Measurements from ENCODE around the gene RFXANK.
A peak's percentile ranks its signal among the peaks of the same experiment; 100 is the strongest.

RFXANK gene

DNA sequence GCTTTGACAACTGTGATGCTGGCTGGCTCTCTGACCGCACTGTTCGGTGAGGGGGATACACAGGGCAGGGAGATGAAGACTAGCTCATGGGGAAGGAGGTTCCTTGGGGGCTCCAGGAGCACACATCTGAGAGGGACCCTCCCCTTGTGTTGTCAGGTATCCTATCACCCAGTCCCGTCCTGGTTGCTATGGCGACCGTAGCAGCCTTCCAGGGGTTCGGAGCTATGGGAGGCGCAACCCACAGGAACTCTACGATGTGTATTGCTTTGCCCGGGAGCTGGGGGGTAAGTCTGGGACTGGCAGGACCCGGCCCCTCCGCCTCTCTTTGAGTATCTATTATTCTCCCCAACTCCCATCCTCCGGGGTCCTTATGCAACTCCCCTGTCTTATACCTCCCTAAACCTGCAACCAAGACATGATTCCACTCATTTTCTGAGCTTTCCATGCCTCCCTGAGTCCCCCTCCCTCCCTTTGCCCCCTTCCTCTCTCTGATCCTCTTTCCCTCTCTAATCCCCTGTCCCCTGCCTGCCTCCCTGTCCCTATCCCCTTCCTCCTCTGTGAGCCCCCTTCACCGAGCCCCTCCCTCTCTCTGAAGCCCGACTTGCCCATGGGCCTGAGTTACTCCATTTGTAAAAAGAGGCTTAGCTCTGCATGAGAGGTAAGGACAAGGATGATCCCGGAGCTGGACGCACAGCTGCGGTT is 32.2 kb downstream of the RFXANK start:
- no peak overlapping the region for H3K4me3 ChIP-seq (replicated peaks; ENCODE audit: low read depth, low read length)
- no peak for TF ChIP-seq CTCF (IDR thresholded peaks at IDR 0.05; ENCODE audit: low read length, missing control alignments)
- DNase-seq (ENCODE audit: low read depth) = no peak

GRCh38 chr19:19224852-19225494 is 32.9 kb downstream of the RFXANK start:
- H3K4me3 ChIP-seq (replicated peaks; ENCODE audit: low read depth, low read length) = no peak overlapping the region
- peak; percentile 49 for TF ChIP-seq CTCF (IDR thresholded peaks at IDR 0.05; ENCODE audit: low read length, missing control alignments)
- DNase-seq (ENCODE audit: low read depth) = peak; percentile 61

- DNase-seq (ENCODE audit: low read depth) = no peak
- no peak for TF ChIP-seq CTCF (IDR thresholded peaks at IDR 0.05; ENCODE audit: low read length, missing control alignments)
Measured at GRCh38 chr19:19226204-19226603, 34.1 kb downstream of the RFXANK start.

DNA sequence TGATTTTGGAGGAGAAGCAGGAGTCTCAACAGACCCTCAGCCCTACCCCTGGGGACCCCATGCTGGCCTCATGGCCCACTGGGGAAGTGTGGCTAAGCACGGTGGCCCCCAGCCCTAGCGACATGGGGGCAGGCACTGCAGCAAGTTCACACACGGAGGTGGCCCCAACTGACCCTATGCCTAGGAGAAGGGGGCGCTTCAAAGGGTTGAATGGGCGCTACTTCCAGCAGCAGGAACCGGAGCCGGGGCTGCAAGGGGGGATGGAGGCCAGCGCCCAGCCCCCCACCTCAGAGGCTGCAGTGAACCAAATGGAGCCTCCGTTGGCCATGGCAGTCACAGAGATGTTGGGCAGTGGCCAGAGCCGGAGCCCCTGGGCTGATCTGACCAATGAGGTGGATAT is 34.6 kb downstream of the RFXANK start:
- no peak overlapping the region for H3K4me3 ChIP-seq (replicated peaks; ENCODE audit: low read depth, low read length)
- TF ChIP-seq CTCF (IDR thresholded peaks at IDR 0.05; ENCODE audit: low read length, missing control alignments) = no peak
- DNase-seq (ENCODE audit: low read depth) = no peak

More at GRCh38 chr19:19226204-19226603, 34.1 kb downstream of the RFXANK start:
- no peak overlapping the region for H3K4me3 ChIP-seq (replicated peaks; ENCODE audit: low read depth, low read length)

DNA sequence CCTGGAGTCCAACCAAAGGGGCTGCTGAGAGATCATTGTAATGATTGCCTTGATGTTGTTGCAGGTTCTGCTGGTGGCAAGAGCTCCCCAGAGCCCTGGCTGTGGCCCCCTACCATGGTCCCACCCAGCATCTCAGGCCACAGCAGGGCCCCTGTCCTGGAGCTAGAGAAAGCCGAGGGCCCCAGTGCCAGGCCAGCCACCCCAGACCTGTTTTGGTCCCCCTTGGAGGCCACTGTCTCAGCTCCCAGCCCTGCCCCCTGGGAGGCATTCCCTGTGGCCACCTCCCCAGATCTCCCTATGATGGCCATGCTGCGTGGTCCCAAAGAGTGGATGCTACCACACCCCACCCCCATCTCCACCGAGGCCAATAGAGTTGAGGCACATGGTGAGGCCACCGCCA is 35.2 kb downstream of the RFXANK start:
- no peak for TF ChIP-seq CTCF (IDR thresholded peaks at IDR 0.05; ENCODE audit: low read length, missing control alignments)
- H3K4me3 ChIP-seq (replicated peaks; ENCODE audit: low read depth, low read length) = no peak overlapping the region
- DNase-seq (ENCODE audit: low read depth) = no peak

GRCh38 chr19:19229701-19230100 is 37.6 kb downstream of the RFXANK start:
- H3K4me3 ChIP-seq (replicated peaks; ENCODE audit: low read depth, low read length) = no peak overlapping the region
- no peak for TF ChIP-seq CTCF (IDR thresholded peaks at IDR 0.05; ENCODE audit: low read length, missing control alignments)
- no peak for DNase-seq (ENCODE audit: low read depth)

- TF ChIP-seq CTCF (IDR thresholded peaks at IDR 0.05; ENCODE audit: low read length, missing control alignments) = no peak
Measured at GRCh38 chr19:19230999-19231398, 38.9 kb downstream of the RFXANK start.

More at GRCh38 chr19:19230999-19231398, 38.9 kb downstream of the RFXANK start:
- no peak overlapping the region for H3K4me3 ChIP-seq (replicated peaks; ENCODE audit: low read depth, low read length)
- DNase-seq (ENCODE audit: low read depth) = no peak

Data from fibroblast of pulmonary artery (primary cell).